Neuronal stem cell (in vitro differentiated cells): ENCODE data around the gene CTXN3.
"Not testable (repeated sequence)": the region's sequence is repeated elsewhere in the genome, so short reads cannot be mapped to it uniquely, and the experiment has no call there.

Experiments
- DNase-seq: peaks from one replicate; pipeline ENCODE4 v3.0.0-alpha.2; 2013; ENCODE audit warnings: low spot score
- H2AFZ ChIP-seq: one replicate; pipeline ENCODE4 v1.6.1; 2013; ENCODE audit warnings: mild to moderate bottlenecking, low read length, inconsistent platforms
- H2AK5ac ChIP-seq: 2 replicates; pipeline ENCODE4 v1.6.1; 2013; ENCODE audit warnings: low read depth, mild to moderate bottlenecking, inconsistent platforms, low read length, moderate library complexity, mixed read lengths
- H2BK120ac ChIP-seq: 2 replicates; pipeline ENCODE4 v1.6.1; 2013; ENCODE audit warnings: low read depth, mild to moderate bottlenecking, inconsistent platforms, low read length, moderate library complexity, mixed read lengths
- H2BK12ac ChIP-seq: one replicate; pipeline ENCODE4 v1.6.1; 2013; ENCODE audit warnings: low read length, inconsistent platforms
- H2BK15ac ChIP-seq: 2 replicates; pipeline ENCODE4 v1.6.1; 2013; ENCODE audit warnings: mild to moderate bottlenecking, low read length, inconsistent platforms, mixed read lengths
- H2BK5ac ChIP-seq: one replicate; pipeline ENCODE4 v1.6.1; 2013; ENCODE audit warnings: inconsistent platforms, mild to moderate bottlenecking, low read length, moderate library complexity
- H3K14ac ChIP-seq: one replicate; pipeline ENCODE4 v1.6.1; 2013; ENCODE audit warnings: low read length, inconsistent platforms
- H3K18ac ChIP-seq: 2 replicates; pipeline ENCODE4 v1.6.1; 2013; ENCODE audit warnings: low read length, inconsistent platforms
- H3K23ac ChIP-seq: 2 replicates; pipeline ENCODE4 v1.6.1; 2013; ENCODE audit warnings: low read depth, mild to moderate bottlenecking, mixed read lengths, low read length, inconsistent platforms; ENCODE audit not compliant: poor library complexity
- H3K27ac ChIP-seq: replicated peaks from 3 replicates; pipeline ENCODE4 v1.5.1; 2013; ENCODE audit warnings: low read length, inconsistent platforms
- H3K27me3 ChIP-seq, 3 experiments: 2 replicates each; pipeline ENCODE4 v1.6.1; 2013; ENCODE audit warnings: low read length in 3 of 3, mild to moderate bottlenecking in 2 of 3, inconsistent platforms in 1 of 3, low read depth in 1 of 3, mixed read lengths in 1 of 3, moderate library complexity in 1 of 3; ENCODE audit not compliant: control insufficient read depth in 3 of 3, insufficient read depth in 3 of 3
- H3K36me3 ChIP-seq, 2 donors: replicated peaks in 1 of 2; 2 replicates each; pipeline ENCODE4 v1.6.1; 2013; ENCODE audit warnings: low read length in 2 of 2; ENCODE audit not compliant: control insufficient read depth in 2 of 2, insufficient read depth in 2 of 2
- H3K4ac ChIP-seq: 2 replicates; pipeline ENCODE4 v1.6.1; 2013; ENCODE audit warnings: inconsistent platforms, mild to moderate bottlenecking, low read length, moderate library complexity
- H3K4me1 ChIP-seq, 2 donors: 1 replicate in 1 of 2; 2 replicates in 1 of 2; pipeline ENCODE4 v1.6.1; 2013; ENCODE audit warnings: low read length in 2 of 2, low read depth in 1 of 2; ENCODE audit not compliant: control insufficient read depth in 2 of 2, insufficient read depth in 1 of 2
- H3K4me2 ChIP-seq: one replicate; pipeline ENCODE4 v1.6.1; 2013; ENCODE audit warnings: mild to moderate bottlenecking, low read length, inconsistent platforms; ENCODE audit not compliant: insufficient read depth, poor library complexity, severe bottlenecking
- H3K4me3 ChIP-seq, 2 donors: 2 replicates each; pipeline ENCODE4 v1.5.1; 2013; ENCODE audit warnings: low read length in 2 of 2, mild to moderate bottlenecking in 2 of 2, inconsistent platforms in 1 of 2, moderate library complexity in 1 of 2
- H3K79me1 ChIP-seq: one replicate; pipeline ENCODE4 v1.6.1; 2013; ENCODE audit warnings: low read depth, mild to moderate bottlenecking, inconsistent platforms, low read length, moderate library complexity
- H3K9ac ChIP-seq: one replicate; pipeline ENCODE4 v1.6.1; 2013; ENCODE audit warnings: mild to moderate bottlenecking, low read depth, low read length, inconsistent platforms; ENCODE audit not compliant: poor library complexity
- H3K9me3 ChIP-seq, 2 donors: replicated peaks in 1 of 2; 2 replicates each; pipeline versions ENCODE3 to v1.6.1; 2013; ENCODE audit warnings: low read length in 2 of 2, mild to moderate bottlenecking in 2 of 2, inconsistent platforms in 1 of 2, low read depth in 1 of 2, mixed read lengths in 1 of 2, moderate library complexity in 1 of 2; ENCODE audit not compliant: control insufficient read depth in 2 of 2, insufficient read depth in 1 of 2
- H4K8ac ChIP-seq: one replicate; pipeline ENCODE4 v1.6.1; 2013; ENCODE audit warnings: low read depth, mild to moderate bottlenecking, inconsistent platforms, low read length, moderate library complexity
- H4K91ac ChIP-seq: one replicate; pipeline ENCODE4 v1.6.1; 2013; ENCODE audit warnings: low read length, low read depth, mild to moderate bottlenecking, inconsistent platforms; ENCODE audit not compliant: poor library complexity
- WGBS, 2 donors: extraction: QIAGEN DNeasy Blood & Tissue Kit; methylation state at CpG; one replicate each; pipeline ENCODE4 v1.1.7; 2013; ENCODE audit warnings: missing lambda C conversion rate in 2 of 2, mixed read lengths in 1 of 2; ENCODE audit not compliant: insufficient read length in 2 of 2, insufficient replicate concordance in 1 of 2; ENCODE audit errors: extremely low coverage in 2 of 2; 5-methylcytosine and 5-hydroxymethylcytosine counted together

The CTXN3 gene

DNA sequence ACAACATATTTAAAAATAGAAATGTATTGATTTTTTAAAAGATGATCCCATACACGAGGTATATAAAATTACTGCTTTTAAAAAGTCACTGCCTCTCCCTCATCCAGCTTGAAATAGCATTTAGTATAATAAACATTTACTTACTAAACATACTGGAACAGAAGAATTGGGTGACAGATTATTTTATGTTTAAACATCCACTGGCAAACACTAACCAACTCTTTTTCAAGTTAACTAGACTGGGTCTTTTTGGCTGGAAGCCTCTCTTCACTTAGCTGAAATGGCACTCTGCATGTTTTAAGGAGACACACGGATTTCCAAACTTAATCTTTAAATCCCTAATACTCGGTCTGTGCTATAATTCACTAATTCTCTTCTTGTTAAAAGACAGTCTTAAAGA lies 19.0 kb downstream of the CTXN3 start:
- Histone ChIP-seq H3K9ac (no peak overlapping the region), H2AK5ac (no peak overlapping the region), H3K9me3 (peaks cover 0 to 1% of the 10 kb centered on the region in 2 donors), H3K18ac (no peak overlapping the region), H3K27ac (no peak overlapping the region), H3K27me3 (no peaks in the 10 kb centered on the region), H4K91ac (no peak overlapping the region), H3K36me3 (no peaks in the 10 kb centered on the region), H3K23ac (no peak overlapping the region), H2AFZ (no peak overlapping the region), H2BK120ac (no peak overlapping the region), H2BK12ac (no peak overlapping the region), H3K4ac (no peak overlapping the region), H3K14ac (no peak overlapping the region), H3K79me1 (no peaks in the 10 kb centered on the region), H3K4me3 (no peak overlapping the region), H2BK5ac (no peak overlapping the region), H3K4me2 (no peak overlapping the region), H4K8ac (no peak overlapping the region), H3K4me1 (no peaks in the 10 kb centered on the region), H2BK15ac (no peak overlapping the region)
- no peak for DNase-seq
- no CpG with 5 or more reads among the region's 3 CpGs for WGBS, 2 donors

DNA sequence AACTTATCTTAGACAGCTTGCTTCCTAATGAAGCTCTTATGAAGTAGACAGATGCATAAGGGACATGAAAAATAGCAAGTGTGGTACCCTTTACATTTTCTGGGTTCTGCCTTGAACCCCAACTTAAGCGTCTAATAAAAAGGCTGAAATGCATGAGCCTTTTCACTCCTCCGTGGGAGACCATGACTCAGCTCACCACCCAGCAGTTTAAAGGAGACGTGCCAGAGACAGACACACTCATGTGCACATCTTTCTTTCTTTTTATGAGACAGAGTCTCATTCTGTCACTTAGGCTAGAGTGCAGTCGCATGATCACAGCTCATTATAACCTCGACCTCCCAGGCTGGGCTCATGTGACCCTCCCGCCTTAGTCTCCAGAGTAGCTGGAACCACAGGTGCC lies 22.3 kb downstream of the CTXN3 start:
- Histone ChIP-seq H2AK5ac (no peak overlapping the region), H3K36me3 (no peaks in the 10 kb centered on the region), H3K27me3 (no peaks in the 10 kb centered on the region), H3K4me1 (no peaks in the 10 kb centered on the region), H3K18ac (no peak overlapping the region), H4K8ac (no peak overlapping the region), H3K4me3 (no peak overlapping the region), H3K14ac (no peak overlapping the region), H3K4me2 (no peak overlapping the region), H3K79me1 (no peaks in the 10 kb centered on the region), H3K23ac (no peak overlapping the region), H2AFZ (no peak overlapping the region), H3K4ac (no peak overlapping the region), H3K9me3 (no peaks in the 10 kb centered on the region), H4K91ac (no peak overlapping the region), H2BK5ac (no peak overlapping the region), H3K27ac (no peak overlapping the region), H3K9ac (no peak overlapping the region), H2BK120ac (no peak overlapping the region), H2BK15ac (no peak overlapping the region), H2BK12ac (no peak overlapping the region)
- no peak for DNase-seq
- WGBS, 2 donors = no CpG with 5 or more reads among the region's 6 CpGs

DNA sequence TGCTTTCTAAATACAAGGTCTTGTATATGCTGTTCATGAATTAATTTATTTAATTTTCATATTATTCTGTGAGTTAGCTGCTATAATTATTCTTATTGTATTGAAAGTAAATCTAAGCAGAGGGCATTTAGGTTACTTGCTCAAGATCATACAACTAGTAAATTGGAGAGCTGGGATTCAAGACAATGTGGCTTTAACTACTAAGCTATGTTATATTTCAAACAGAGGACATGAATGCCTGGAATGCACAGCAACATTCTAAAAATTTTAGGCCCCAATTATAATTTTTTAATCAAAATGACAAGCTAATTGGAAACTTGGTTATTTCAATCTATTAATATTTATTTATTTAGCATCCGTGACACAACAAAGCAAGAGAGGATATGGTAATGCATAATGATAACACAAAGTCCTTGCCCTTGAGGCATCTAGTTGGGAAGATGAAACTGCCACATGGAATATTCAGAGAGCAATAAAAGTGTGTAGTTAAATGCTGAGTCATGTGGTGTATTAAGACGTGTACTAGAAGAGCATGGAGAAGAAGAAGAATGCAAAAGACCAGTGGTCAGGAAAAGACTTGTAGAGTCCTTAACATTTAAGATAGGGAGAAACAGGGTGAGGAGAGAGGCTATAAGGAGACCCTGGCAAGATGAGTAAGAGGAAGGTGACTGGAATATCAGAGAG lies 24.4 kb downstream of the CTXN3 start:
- Histone ChIP-seq H2BK12ac (no peak overlapping the region), H3K4me3 (no peak overlapping the region), H2AK5ac (no peak overlapping the region), H3K27me3 (no peaks in the 10 kb centered on the region), H3K4ac (no peak overlapping the region), H3K23ac (no peak overlapping the region), H3K4me2 (no peak overlapping the region), H3K9me3 (no peaks in the 10 kb centered on the region), H3K27ac (no peak overlapping the region), H3K4me1 (no peaks in the 10 kb centered on the region), H2BK15ac (no peak overlapping the region), H2BK120ac (no peak overlapping the region), H3K9ac (no peak overlapping the region), H3K14ac (no peak overlapping the region), H2BK5ac (no peak overlapping the region), H4K91ac (no peak overlapping the region), H3K18ac (no peak overlapping the region), H3K79me1 (no peaks in the 10 kb centered on the region), H4K8ac (no peak overlapping the region), H2AFZ (no peak overlapping the region), H3K36me3 (no peaks in the 10 kb centered on the region)
- no peak for DNase-seq
- WGBS, 2 donors = no CpG with 5 or more reads among the region's 2 CpGs

DNA sequence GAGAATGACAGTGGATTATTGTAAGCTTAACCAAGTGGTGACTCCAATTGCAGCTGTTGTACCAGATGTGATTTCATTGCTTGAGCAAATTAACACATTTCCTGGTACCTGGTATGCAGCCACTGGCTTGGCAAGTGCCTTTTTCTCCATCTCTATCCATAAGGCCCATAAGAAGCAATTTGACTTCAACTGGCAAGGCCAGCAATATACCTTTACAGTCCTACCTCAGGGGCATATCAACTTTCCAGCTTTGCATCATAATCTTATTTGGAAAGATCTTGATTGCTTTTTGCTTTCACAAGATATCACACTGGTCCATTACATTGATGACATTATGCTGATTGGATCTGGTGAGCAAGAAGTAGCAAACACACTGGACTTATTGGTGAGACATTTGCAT lies 28.1 kb downstream of the CTXN3 start:
- H4K8ac ChIP-seq, DNase-seq, H2BK5ac ChIP-seq, H3K36me3 ChIP-seq, H3K14ac ChIP-seq, H3K23ac ChIP-seq, H2BK12ac ChIP-seq, H3K4me1 ChIP-seq, H2AFZ ChIP-seq, H3K79me1 ChIP-seq, H3K4me2 ChIP-seq, H4K91ac ChIP-seq, H3K4ac ChIP-seq, H3K27me3 ChIP-seq, H3K18ac ChIP-seq, H3K27ac ChIP-seq, H3K9ac ChIP-seq, H2BK120ac ChIP-seq, H3K4me3 ChIP-seq, H2BK15ac ChIP-seq, H2AK5ac ChIP-seq, H3K9me3 ChIP-seq: not testable (repeated sequence)
